IMR-90 (cell line): ENCODE data around the gene AGK. TPM values are rescaled to one million over a fixed set of nuclear protein-coding genes. Genes with fewer than 3 reads are reported as not detected.

Experiments
- ATAC-seq: fragments of 200-7000 bp; cut with Tn5 transposase; 2 replicates; pipeline ENCODE4 v1.9.1; 2020; ENCODE audit warnings: low read depth, mild to moderate bottlenecking, moderate library complexity
- BruUV-seq: library from RNA; stranded (reverse); fragments of 400-500 nt; replicated peaks from 2 replicates; lab custom pipeline; 2021; lab: Mats Ljungman, UMichigan
- CTCF ChIA-PET: fragments of 300-600 bp; formaldehyde crosslinking; extraction: SDS; loops from one replicate; lab custom pipeline; 2021; ENCODE audit warnings: antibody characterized with exemption; lab: Yijun Ruan, JAX
- POLR2A ChIA-PET: fragments of 300-600 bp; sonication (Branson Sonifier 250); formaldehyde crosslinking; loops from one replicate; lab custom pipeline; 2022; ENCODE audit warnings: antibody characterized with exemption; ENCODE audit not compliant: unreplicated experiment; lab: Charles Lee
- DNase-seq: peaks from one replicate; pipeline ENCODE4 v3.0.0; 2013
- H2AFZ ChIP-seq: replicated peaks from 2 replicates; pipeline ENCODE3; 2013; ENCODE audit warnings: low read length, mild to moderate bottlenecking; ENCODE audit not compliant: poor library complexity
- H2AK5ac ChIP-seq: 2 replicates; pipeline ENCODE4 v1.6.1; 2013; ENCODE audit warnings: low read depth, low read length, inconsistent platforms
- H2AK9ac ChIP-seq: replicated peaks from 2 replicates; pipeline ENCODE3; 2013; ENCODE audit warnings: mild to moderate bottlenecking, low read depth, low read length, moderate library complexity; ENCODE audit not compliant: poor library complexity
- H2BK120ac ChIP-seq: 2 replicates; pipeline ENCODE4 v1.6.1; 2013; ENCODE audit warnings: low read depth, low read length, inconsistent platforms
- H2BK15ac ChIP-seq: 3 replicates; pipeline ENCODE4 v1.6.1; 2013; ENCODE audit warnings: low read depth, low read length, inconsistent platforms
- H2BK20ac ChIP-seq: 2 replicates; pipeline ENCODE4 v1.6.1; 2013; ENCODE audit warnings: low read depth, mild to moderate bottlenecking, inconsistent platforms, low read length, moderate library complexity
- H2BK5ac ChIP-seq: 2 replicates; pipeline ENCODE4 v1.6.1; 2013; ENCODE audit warnings: mild to moderate bottlenecking, low read depth, low read length, inconsistent platforms; ENCODE audit not compliant: poor library complexity, severe bottlenecking
- H3K14ac ChIP-seq: replicated peaks from 2 replicates; pipeline ENCODE4 v1.6.1; 2013; ENCODE audit warnings: low read depth, low read length, inconsistent platforms
- H3K18ac ChIP-seq: 2 replicates; pipeline ENCODE4 v1.6.1; 2013; ENCODE audit warnings: low read depth, low read length, control low read depth
- H3K23ac ChIP-seq: 2 replicates; pipeline ENCODE4 v1.6.1; 2013; ENCODE audit warnings: low read depth, low read length, inconsistent platforms
- H3K27ac ChIP-seq: 2 replicates; pipeline ENCODE4 v1.5.1; 2013; ENCODE audit warnings: mild to moderate bottlenecking, control low read depth, low read length; ENCODE audit not compliant: insufficient read depth
- H3K27me3 ChIP-seq: 2 replicates; pipeline ENCODE4 v1.6.1; 2013; ENCODE audit warnings: low read length; ENCODE audit not compliant: control insufficient read depth, insufficient read depth
- H3K36me3 ChIP-seq: 2 replicates; pipeline ENCODE4 v1.6.1; 2013; ENCODE audit warnings: low read length, mixed read lengths; ENCODE audit not compliant: control insufficient read depth, insufficient read depth
- H3K4ac ChIP-seq: 2 replicates; pipeline ENCODE4 v1.6.1; 2013; ENCODE audit warnings: low read depth, low read length, inconsistent platforms
- H3K4me1 ChIP-seq: 2 replicates; pipeline ENCODE4 v1.6.1; 2013; ENCODE audit warnings: low read length, mixed read lengths; ENCODE audit not compliant: control insufficient read depth, insufficient read depth
- H3K4me2 ChIP-seq: 2 replicates; pipeline ENCODE4 v1.6.1; 2013; ENCODE audit warnings: low read depth, mild to moderate bottlenecking, control low read depth, low read length, moderate library complexity
- H3K4me3 ChIP-seq: 2 replicates; pipeline ENCODE4 v1.5.1; 2013; ENCODE audit warnings: low read depth, mild to moderate bottlenecking, control low read depth, low read length, moderate library complexity; ENCODE audit not compliant: insufficient read depth
- H3K56ac ChIP-seq: 2 replicates; pipeline ENCODE4 v1.6.1; 2013; ENCODE audit warnings: low read length, inconsistent platforms; ENCODE audit not compliant: insufficient read depth; ENCODE audit errors: extremely low read depth
- H3K79me1 ChIP-seq, 2 experiments: 2 replicates each; pipeline ENCODE4 v1.6.1; 2013; ENCODE audit warnings: low read length in 2 of 2, inconsistent platforms in 1 of 2, low read depth in 1 of 2
- H3K9ac ChIP-seq: 2 replicates; pipeline ENCODE4 v1.6.1; 2013; ENCODE audit warnings: low read depth, low read length, control low read depth
- H3K9me1 ChIP-seq: 2 replicates; pipeline ENCODE4 v1.6.1; 2013; ENCODE audit warnings: low read length, inconsistent platforms; ENCODE audit not compliant: insufficient read depth
- H3K9me3 ChIP-seq: 2 replicates; pipeline ENCODE4 v1.6.1; 2013; ENCODE audit warnings: low read length; ENCODE audit not compliant: control insufficient read depth, insufficient read depth
- H4K20me1 ChIP-seq: 2 replicates; pipeline ENCODE4 v1.6.1; 2013; ENCODE audit warnings: low read length, inconsistent platforms; ENCODE audit not compliant: insufficient read depth
- H4K5ac ChIP-seq: 2 replicates; pipeline ENCODE4 v1.6.1; 2013; ENCODE audit warnings: mild to moderate bottlenecking, low read depth, low read length, control low read depth
- H4K8ac ChIP-seq, 2 experiments: 2 replicates each; pipeline ENCODE4 v1.6.1; 2013; ENCODE audit warnings: low read depth in 2 of 2, low read length in 2 of 2, control low read depth in 1 of 2, inconsistent platforms in 1 of 2
- H4K91ac ChIP-seq: 2 replicates; pipeline ENCODE4 v1.6.1; 2013; ENCODE audit warnings: low read depth, low read length, inconsistent platforms; ENCODE audit not compliant: insufficient read depth
- CEBPB ChIP-seq: IDR thresholded peaks from 2 replicates; pipeline ENCODE4 v1.6.1; 2012; ENCODE audit warnings: low read depth, low read length, improper control_type of control experiment
- CHD1 ChIP-seq: IDR thresholded peaks from 2 replicates; pipeline ENCODE4 v1.6.1; 2012; ENCODE audit warnings: low read depth, low read length, improper control_type of control experiment
- CTCF ChIP-seq: conservative IDR thresholded peaks from 2 replicates; pipeline ENCODE4 v1.5.1; 2012; ENCODE audit warnings: mild to moderate bottlenecking, low read depth, low read length, improper control_type of control experiment
- MAFK ChIP-seq: IDR thresholded peaks from 2 replicates; pipeline ENCODE4 v1.6.1; 2012; ENCODE audit warnings: low read depth, low read length, improper control_type of control experiment
- MAZ ChIP-seq: IDR thresholded peaks from 2 replicates; pipeline ENCODE4 v1.6.1; 2012; ENCODE audit warnings: low read depth, mild to moderate bottlenecking, low read length, improper control_type of control experiment, moderate library complexity, borderline replicate concordance
- MXI1 ChIP-seq: IDR thresholded peaks from 2 replicates; pipeline ENCODE4 v1.6.1; 2012; ENCODE audit warnings: low read depth, mild to moderate bottlenecking, low read length, moderate library complexity, borderline replicate concordance
- POLR2A ChIP-seq: IDR thresholded peaks from 2 replicates; pipeline ENCODE4 v1.6.1; 2012; ENCODE audit warnings: mild to moderate bottlenecking, low read depth, low read length
- RCOR1 ChIP-seq: IDR thresholded peaks from 2 replicates; pipeline ENCODE4 v1.6.1; 2012; ENCODE audit warnings: mild to moderate bottlenecking, low read length, improper control_type of control experiment; ENCODE audit not compliant: insufficient replicate concordance
- RFX5 ChIP-seq: IDR thresholded peaks from 2 replicates; pipeline ENCODE4 v1.8.0; 2012; ENCODE audit warnings: low read depth, mild to moderate bottlenecking, low read length, moderate library complexity
- SMC3 ChIP-seq: fragments of 150-350 bp; IDR thresholded peaks from 2 replicates; pipeline ENCODE4 v1.6.1; 2016; ENCODE audit warnings: low read depth, mild to moderate bottlenecking, antibody characterized with exemption, low read length, moderate library complexity
- WGBS, 2 experiments: methylation state at CpG; one replicate each; pipeline versions ENCODE4 v1.1.5 to v1.1.7; 2013; ENCODE audit warnings: missing lambda C conversion rate in 2 of 2; ENCODE audit not compliant: insufficient read length in 1 of 2; ENCODE audit errors: extremely low coverage in 2 of 2; 5-methylcytosine and 5-hydroxymethylcytosine counted together
- dilution Hi-C: fragments of 300-500 bp; cut with HindIII; formaldehyde crosslinking; loops from one replicate; pipeline ENCODE4 v1.14.3; 2018; ENCODE audit warnings: low sequenced_read_pairs; ENCODE audit not compliant: unreplicated experiment
- in situ Hi-C: fragments of 300-500 bp; cut with MboI; formaldehyde crosslinking; loops from 3 replicates; pipeline ENCODE4 v1.14.3; 2019; ENCODE audit warnings: low sequenced_read_pairs, inconsistent platforms, mixed read lengths
- intact Hi-C: fragments of 100-400 bp; cut with micrococcal nuclease; formaldehyde crosslinking; loops from 2 replicates; pipeline ENCODE4 v1.10.0; 2022
- polyA plus RNA-seq, 3 experiments: library from polyadenylated mRNA; depleted of rRNA; stranded (reverse); fragments of >200 nt; gene quantifications; 2 replicates each; pipeline ENCODE4 v1.2.3, GENCODE V29; 2012; ENCODE audit warnings: low replicate concordance in 1 of 3
- total RNA-seq: library from RNA; depleted of rRNA; stranded (reverse); fragments of >200 nt; gene quantifications from 2 replicates; pipeline ENCODE4 v1.2.3, GENCODE V29; 2012
- TF ChIP-seq, protein P1 (sequence below): fragments of 150-350 bp; IDR thresholded peaks from 2 replicates; pipeline ENCODE4 v1.6.1; 2016; ENCODE audit warnings: low read depth, mild to moderate bottlenecking, low read length, moderate library complexity, borderline replicate concordance
- TF ChIP-seq, protein P2 (sequence below): fragments of 150-350 bp; IDR thresholded peaks from 2 replicates; pipeline ENCODE4 v1.6.1; 2017; ENCODE audit warnings: mild to moderate bottlenecking, antibody characterized with exemption, low read length, low read depth

Gene AGK
- total and polyA plus RNA-seq, 2 of the 4 experiments (the other 2 are of a cell fraction), result 35.5 to 37.3 TPM

- ChIA-PET POLR2A (no interaction called here), CTCF (interaction anchor here (1.1 to 1.5 kb wide), 2 partner anchors 10 to 78 kb away, joined by 3 to 4 read pairs; partner anchors contain the start of gene SSBP1)
- no peak overlapping the region for H3K18ac ChIP-seq
- no peak overlapping the region for H2AFZ ChIP-seq
- 85% methylated on average over 4 of the region's 6 CpGs; no CpG with 5 or more reads in 1 of the 2 experiments for WGBS, 2 experiments
- dilution Hi-C loops (no loop called here), in situ Hi-C loops (loop anchor here (10.0 kb wide), 1 partner anchor 845 kb away; no protein-coding TSS in a partner anchor), intact Hi-C loops (loop anchor here (10.0 kb wide), 1 partner anchor 585 kb away; the partner anchor contains the start of gene TMEM178B)
- no peak overlapping the region for H2BK20ac ChIP-seq
- H4K91ac ChIP-seq, result no peak overlapping the region
- H3K4me1 ChIP-seq, result no peaks in the 10 kb centered on the region
- no peak overlapping the region for H2BK5ac ChIP-seq
- no peak for DNase-seq
- H2AK5ac ChIP-seq, result no peak overlapping the region
- no peak overlapping the region for H2AK9ac ChIP-seq
- H3K56ac ChIP-seq, result no peak overlapping the region
- no peaks in the 10 kb centered on the region; the same call in 1 of the 2 replicates for H3K9me1 ChIP-seq
- no peaks in the 10 kb centered on the region for H3K9me3 ChIP-seq
- no peak overlapping the region for H3K23ac ChIP-seq
- no peaks in the 10 kb centered on the region for H3K27me3 ChIP-seq
- no peak for TF ChIP-seq MXI1
- no peak for TF ChIP-seq POLR2A
- no peak for TF ChIP-seq CTCF
- TF ChIP-seq RFX5, result no peak
- no peak for TF ChIP-seq MAZ
- no peak for TF ChIP-seq CEBPB
- no peak for TF ChIP-seq RCOR1
- no peak for TF ChIP-seq SMC3
- no peak for TF ChIP-seq CHD1
- TF ChIP-seq MAFK, result no peak
- TF ChIP-seq, protein P1, sequence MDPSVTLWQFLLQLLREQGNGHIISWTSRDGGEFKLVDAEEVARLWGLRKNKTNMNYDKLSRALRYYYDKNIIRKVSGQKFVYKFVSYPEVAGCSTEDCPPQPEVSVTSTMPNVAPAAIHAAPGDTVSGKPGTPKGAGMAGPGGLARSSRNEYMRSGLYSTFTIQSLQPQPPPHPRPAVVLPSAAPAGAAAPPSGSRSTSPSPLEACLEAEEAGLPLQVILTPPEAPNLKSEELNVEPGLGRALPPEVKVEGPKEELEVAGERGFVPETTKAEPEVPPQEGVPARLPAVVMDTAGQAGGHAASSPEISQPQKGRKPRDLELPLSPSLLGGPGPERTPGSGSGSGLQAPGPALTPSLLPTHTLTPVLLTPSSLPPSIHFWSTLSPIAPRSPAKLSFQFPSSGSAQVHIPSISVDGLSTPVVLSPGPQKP, result no peak
- TF ChIP-seq, protein P2, sequence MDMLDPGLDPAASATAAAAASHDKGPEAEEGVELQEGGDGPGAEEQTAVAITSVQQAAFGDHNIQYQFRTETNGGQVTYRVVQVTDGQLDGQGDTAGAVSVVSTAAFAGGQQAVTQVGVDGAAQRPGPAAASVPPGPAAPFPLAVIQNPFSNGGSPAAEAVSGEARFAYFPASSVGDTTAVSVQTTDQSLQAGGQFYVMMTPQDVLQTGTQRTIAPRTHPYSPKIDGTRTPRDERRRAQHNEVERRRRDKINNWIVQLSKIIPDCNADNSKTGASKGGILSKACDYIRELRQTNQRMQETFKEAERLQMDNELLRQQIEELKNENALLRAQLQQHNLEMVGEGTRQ, result no peak
- no TSS peak for BruUV-seq
- H4K5ac ChIP-seq, result no peak overlapping the region
- no peak overlapping the region for H2BK15ac ChIP-seq
- H4K8ac ChIP-seq, result no peak overlapping the region
- peaks cover 13% of the 10 kb centered on the region for H3K36me3 ChIP-seq
- no peaks in the 10 kb centered on the region for H4K20me1 ChIP-seq
- no peak overlapping the region for H3K4me2 ChIP-seq
- no peak overlapping the region for H3K27ac ChIP-seq
- no peak overlapping the region for H2BK120ac ChIP-seq
- no peak overlapping the region for H3K4ac ChIP-seq
- no peak overlapping the region for H3K14ac ChIP-seq
- no peak overlapping the region for H3K9ac ChIP-seq
- ATAC-seq, result no peak
- no peaks in the 10 kb centered on the region for H3K79me1 ChIP-seq
- no peak overlapping the region for H3K4me3 ChIP-seq
These were observed 108.3 kb downstream of the AGK start for GRCh38 chr7:141659501-141659900.
